ENCODE measurements around the gene KCTD18. TPM values are rescaled to one million over a fixed set of nuclear protein-coding genes. Genes with fewer than 3 reads are reported as not detected.

The KCTD18 gene
- total and polyA plus RNA-seq, 2 of the 8 experiments (the other 6 are each of a cell fraction or from before 2014, with no cell fraction given) = 1.6 to 3.1 TPM

- H2BK15ac ChIP-seq (ENCODE audit: low read length) = no peak overlapping the region
- peaks cover 2 to 34% (median 15%) of the 10 kb centered on the region in 4 experiments; a peak in 6 of 8 replicates for H3K36me3 ChIP-seq (ENCODE audit: control insufficient read depth in 2 of 4, insufficient read depth in 4 of 4, low read length in 3 of 4)
- H4K20me1 ChIP-seq (replicated peaks in 1 of 2; ENCODE audit: control insufficient read depth in 1 of 2, insufficient read depth in 2 of 2, low read length in 2 of 2) = peaks cover 0 to 3% of the 10 kb centered on the region in 2 experiments
- H4K5ac ChIP-seq (ENCODE audit: insufficient read length, low read depth, low read length) = no peak overlapping the region
- POLR2A ChIA-PET (ENCODE audit: partially characterized antibody) = interaction anchor here (1.0 to 1.6 kb wide), 3 partner anchors 8 to 27 kb away, joined by 3 to 4 read pairs (median 4); no protein-coding TSS in a partner anchor
- H3K18ac ChIP-seq (ENCODE audit: extremely low read depth, low read length) = no peak overlapping the region
- no peak overlapping the region for H2BK20ac ChIP-seq (ENCODE audit: low read length)
- no peak overlapping the region for H4K91ac ChIP-seq (replicated peaks; ENCODE audit: insufficient read length, low read length)
- no peak overlapping the region for H3K4me3 ChIP-seq (ENCODE audit: extremely low read depth in 1 of 4, insufficient read depth in 2 of 4, low read depth in 3 of 4, low read length in 4 of 4)
- H2BK120ac ChIP-seq (replicated peaks; ENCODE audit: low read depth, low read length) = no peak overlapping the region
- no peak overlapping the region for H2AFZ ChIP-seq (ENCODE audit: low read length)
- no peak overlapping the region for H3K9ac ChIP-seq (replicated peaks in 1 of 4; ENCODE audit: extremely low read depth in 1 of 4, low read depth in 3 of 4, low read length in 3 of 4)
- H3K4me2 ChIP-seq (ENCODE audit: insufficient read depth in 1 of 2, low read depth in 2 of 2, low read length in 2 of 2) = no peak overlapping the region
- peaks cover 0 to 4% (median 1%) of the 10 kb centered on the region in 4 experiments; a peak in 2 of 7 replicates for H3K4me1 ChIP-seq (replicated peaks in 1 of 4; ENCODE audit: control insufficient read depth in 3 of 4, insufficient read depth in 4 of 4, low read length in 3 of 4)
- no peak overlapping the region for H3K27ac ChIP-seq (ENCODE audit: low read depth, low read length)
- no peaks in the 10 kb centered on the region for H3K23me2 ChIP-seq (ENCODE audit: low read depth, low read length)
- DNase-seq (ENCODE audit: low read depth in 1 of 2, low spot score in 2 of 2) (no peak), FAIRE-seq (no peak)
- no peak overlapping the region for H2BK12ac ChIP-seq (ENCODE audit: low read depth, low read length)
- H3K79me2 ChIP-seq (ENCODE audit: control insufficient read depth in 1 of 2, insufficient read depth in 2 of 2, low read length in 2 of 2) = no peaks in the 10 kb centered on the region
- H3K56ac ChIP-seq (replicated peaks; ENCODE audit: insufficient read length, low read depth, low read length) = no peak overlapping the region
- no peaks in the 10 kb centered on the region for H3K79me1 ChIP-seq (ENCODE audit: low read depth, low read length)
- no peaks in the 10 kb centered on the region for H3K27me3 ChIP-seq (replicated peaks in 1 of 4; ENCODE audit: control insufficient read depth in 3 of 4, extremely low read depth in 1 of 4, insufficient read depth in 3 of 4, low read length in 3 of 4)
- no peak overlapping the region for H3K14ac ChIP-seq (ENCODE audit: insufficient read length)
- H2AK5ac ChIP-seq (ENCODE audit: low read depth, low read length) = no peak overlapping the region
- no peaks in the 10 kb centered on the region for H3K9me3 ChIP-seq (ENCODE audit: insufficient read depth in 2 of 2, low read depth in 1 of 2, low read length in 1 of 2)
- H2BK5ac ChIP-seq (ENCODE audit: low read depth, low read length) = no peak overlapping the region
- no peak overlapping the region for H4K8ac ChIP-seq (ENCODE audit: extremely low read depth, insufficient read depth, low read length)
- H3K23ac ChIP-seq (ENCODE audit: insufficient read length) = no peak overlapping the region
- CTCF ChIA-PET (ENCODE audit: partially characterized antibody) = interaction anchor here (0.6 to 1.6 kb wide), 2 partner anchors 19 to 464 kb away, joined by 3 to 4 read pairs; no protein-coding TSS in a partner anchor
- TF ChIP-seq RNF2 (IDR thresholded peaks at IDR 0.05; ENCODE audit: borderline replicate concordance, low read depth, low read length, missing control alignments, poor library complexity, severe bottlenecking) (no peak), POLR2A (IDR thresholded peaks at IDR 0.05; ENCODE audit: control extremely low read depth in 1 of 2, low read depth in 2 of 2, low read length in 2 of 2) (peak in 1 of 2 experiments; percentile 43; a peak in 2 of 3 replicates)
- H3K4ac ChIP-seq (replicated peaks; ENCODE audit: insufficient read length, low read depth, low read length) = no peak overlapping the region
- WGBS, 2 experiments (ENCODE audit: extremely low coverage in 1 of 2, insufficient coverage in 1 of 2, insufficient read length in 1 of 2, insufficient replicate concordance in 2 of 2, low coverage in 1 of 2, low lambda C conversion rate in 2 of 2, missing lambda C conversion rate in 1 of 2) = 86% methylated on average over 4 of the region's 4 CpGs; no CpG with 5 or more reads in 1 of the 2 experiments
Observed at GRCh38 chr2:200449149-200449548, 60.7 kb downstream of the KCTD18 start.
